ENCODE data around the gene PPP2R2C. TPM values are rescaled to one million over a fixed set of nuclear protein-coding genes. Genes with fewer than 3 reads are reported as not detected.

PPP2R2C gene
- total RNA-seq, 1 experiment from 2014 or later = 8.1 TPM

DNA sequence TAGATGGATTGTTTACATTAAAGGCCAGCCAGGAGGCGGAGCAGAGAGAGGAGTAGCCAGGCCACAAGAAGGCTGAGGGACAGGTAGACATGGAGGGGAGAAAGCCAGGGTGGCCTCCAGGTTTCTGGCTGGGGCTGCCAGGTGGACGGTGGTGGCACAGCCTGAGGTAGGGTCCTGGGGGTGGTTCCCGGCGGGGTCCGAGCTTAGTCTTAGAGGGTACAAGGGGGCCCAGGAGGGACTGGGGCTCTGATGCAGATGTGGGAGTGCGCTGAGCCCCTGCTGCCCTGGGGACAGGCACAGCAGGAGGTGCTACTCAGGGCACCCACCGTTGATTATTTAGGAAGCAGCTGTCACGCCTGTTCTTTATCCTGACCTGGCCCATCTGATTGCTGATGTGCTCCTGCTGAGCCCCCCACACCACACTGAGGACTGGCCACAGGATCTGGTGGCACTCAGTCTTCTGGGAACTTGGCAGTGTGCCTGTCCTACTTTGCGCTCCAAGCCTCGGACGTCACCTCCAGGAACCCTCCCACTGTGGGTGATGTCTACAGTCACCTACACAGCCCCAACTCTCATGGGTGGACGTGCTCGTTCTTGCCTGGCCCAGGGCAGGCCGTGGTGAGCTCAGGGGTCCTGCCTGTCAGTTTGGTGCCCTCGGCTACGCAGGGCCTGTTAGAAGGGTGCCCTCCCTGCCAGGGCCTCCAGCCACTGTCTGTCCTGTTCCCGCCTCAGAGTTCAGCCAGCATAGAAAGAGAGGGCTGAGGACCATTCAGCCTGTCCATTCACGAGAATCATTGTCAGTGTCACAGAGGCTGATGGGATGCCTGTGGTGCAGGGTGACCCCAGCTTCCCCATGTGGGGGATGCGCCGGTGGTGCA, 190.7 kb downstream of the PPP2R2C start:
- Histone ChIP-seq H2AFZ (ENCODE audit: low read length) (no peak overlapping the region), H3K23me2 (ENCODE audit: insufficient read length, low read depth, low read length, poor library complexity, severe bottlenecking) (no peaks in the 10 kb centered on the region), H2BK20ac (ENCODE audit: low read depth, low read length, poor library complexity, severe bottlenecking) (no peak overlapping the region), H3K79me2 (ENCODE audit: insufficient read depth, low read length) (no peaks in the 10 kb centered on the region), H3K18ac (ENCODE audit: insufficient read length, low read depth, low read length) (no peak overlapping the region), H4K8ac (replicated peaks; ENCODE audit: insufficient read length, low read depth, low read length) (no peak overlapping the region), H3K27me3 (ENCODE audit: insufficient read depth, low read length) (no peaks in the 10 kb centered on the region), H3K4ac (ENCODE audit: low read depth, low read length) (no peak overlapping the region), H2BK12ac (ENCODE audit: insufficient read length, low read depth, low read length) (no peak overlapping the region), H3K4me1 (ENCODE audit: insufficient read depth, low read length) (no peaks in the 10 kb centered on the region), H3K4me2 (ENCODE audit: insufficient read depth, insufficient read length, low read length) (no peak overlapping the region), H3T11ph (ENCODE audit: low read length) (no peak overlapping the region), H3K9ac (ENCODE audit: extremely low read depth, insufficient read length, low read length) (no peak overlapping the region), H3K9me3 (ENCODE audit: control insufficient read depth, low read depth, low read length) (no peaks in the 10 kb centered on the region), H2AK5ac (ENCODE audit: insufficient read length, low read length) (no peak overlapping the region), H3K27ac (ENCODE audit: insufficient read length, low read depth, low read length) (no peak overlapping the region), H3K14ac (ENCODE audit: insufficient read depth, low read length) (no peak overlapping the region), H2BK120ac (ENCODE audit: low read depth, low read length, poor library complexity, severe bottlenecking) (no peak overlapping the region), H4K91ac (ENCODE audit: insufficient read length, low read depth, low read length) (no peak overlapping the region), H4K5ac (ENCODE audit: insufficient read length, low read depth, low read length) (no peak overlapping the region), H3K23ac (ENCODE audit: insufficient read length, low read depth, low read length) (no peak overlapping the region), H4K20me1 (ENCODE audit: control insufficient read depth, insufficient read depth, insufficient read length) (no peaks in the 10 kb centered on the region), H3K79me1 (ENCODE audit: insufficient read depth, low read depth, low read length, poor library complexity, severe bottlenecking) (no peaks in the 10 kb centered on the region), H2BK15ac (ENCODE audit: low read depth, low read length) (no peak overlapping the region), H2BK5ac (ENCODE audit: insufficient read length, low read length) (no peak overlapping the region), H3K56ac (ENCODE audit: insufficient read length, low read depth, low read length) (no peak overlapping the region)
- no peak for DNase-seq
- H3K27me3 Mint-ChIP-seq (ENCODE audit: low read depth) = no peaks in the 10 kb centered on the region
- TF ChIP-seq CTCF (conservative IDR thresholded peaks at IDR 0.05) = no peak
- H3K4me1 Mint-ChIP-seq = 0 out of 4 replicates have a peak, but pooled peaks cover 3 to 4% of the 10 kb centered on the region in 2 experiments
- H3K4me3 Mint-ChIP-seq = no peak overlapping the region
- H3K9me3 Mint-ChIP-seq = no peaks in the 10 kb centered on the region
- H3K27ac Mint-ChIP-seq = no peak overlapping the region; a peak in 1 of 7 replicates
- no CpG with 5 or more reads among the region's 20 CpGs for WGBS (ENCODE audit: extremely low coverage, insufficient read length, low lambda C conversion rate)
- peaks cover 4 to 16% (median 9%) of the 10 kb centered on the region in 3 experiments; a peak in 5 of 7 replicates for H3K36me3 Mint-ChIP-seq (ENCODE audit: insufficient read depth in 1 of 3, low read depth in 3 of 3)

All from H9 (cell line).